HEK293T (cell line): ENCODE data around the gene MACROD1.

Experiments
- CTCF ChIA-PET: fragments of 350-600 bp; formaldehyde crosslinking; extraction: SDS; loops from one replicate; lab custom pipeline; 2021; ENCODE audit warnings: antibody characterized with exemption, inconsistent platforms; lab: Yijun Ruan, JAX
- POLR2A ChIA-PET: fragments of 350-600 bp; formaldehyde crosslinking; extraction: SDS; loops from one replicate; lab custom pipeline; 2020; ENCODE audit warnings: antibody characterized with exemption, inconsistent platforms; lab: Yijun Ruan, JAX
- DNase-seq: peaks from one replicate; pipeline ENCODE4 v3.0.0; 2012; ENCODE audit warnings: mixed read lengths; ENCODE audit errors: extremely low spot score
- ARNT ChIP-seq: fragments of 450-650 bp; IDR thresholded peaks from 2 replicates; pipeline ENCODE4 v1.6.1; 2017; ENCODE audit warnings: mild to moderate bottlenecking
- BHLHE40 ChIP-seq: fragments of 450-650 bp; IDR thresholded peaks from 2 replicates; pipeline ENCODE4 v1.6.1; 2016; ENCODE audit warnings: mild to moderate bottlenecking, moderate library complexity, borderline replicate concordance
- CTBP1 ChIP-seq: fragments of 450-650 bp; IDR thresholded peaks from 2 replicates; pipeline ENCODE4 v1.6.1; 2016; ENCODE audit warnings: borderline replicate concordance
- ELF4 ChIP-seq: fragments of 450-650 bp; IDR thresholded peaks from 2 replicates; pipeline ENCODE4 v1.6.1; 2017; ENCODE audit warnings: antibody characterized with exemption
- FOXA1 ChIP-seq: fragments of 450-650 bp; IDR thresholded peaks from 2 replicates; pipeline ENCODE4 v1.6.1; 2016; ENCODE audit warnings: mild to moderate bottlenecking
- FOXK2 ChIP-seq: fragments of 450-650 bp; IDR thresholded peaks from 2 replicates; pipeline ENCODE4 v1.6.1; 2016; ENCODE audit warnings: mild to moderate bottlenecking
- FOXM1 ChIP-seq: fragments of 450-650 bp; IDR thresholded peaks from 2 replicates; pipeline ENCODE4 v1.6.1; 2017; ENCODE audit warnings: mild to moderate bottlenecking, borderline replicate concordance
- HDGF ChIP-seq: fragments of 450-650 bp; IDR thresholded peaks from 2 replicates; pipeline ENCODE4 v1.6.1; 2017; ENCODE audit warnings: antibody characterized with exemption, borderline replicate concordance
- L3MBTL2 ChIP-seq: fragments of 450-650 bp; conservative IDR thresholded peaks from 2 replicates; pipeline ENCODE4 v1.6.1; 2016; ENCODE audit warnings: mild to moderate bottlenecking
- LEF1 ChIP-seq: fragments of 450-650 bp; IDR thresholded peaks from 2 replicates; pipeline ENCODE4 v1.6.1; 2017; ENCODE audit warnings: mild to moderate bottlenecking, borderline replicate concordance
- NFRKB ChIP-seq: fragments of 450-650 bp; IDR thresholded peaks from 2 replicates; pipeline ENCODE4 v1.6.1; 2016; ENCODE audit warnings: mild to moderate bottlenecking, moderate library complexity
- SP1 ChIP-seq: fragments of 450-650 bp; IDR thresholded peaks from 2 replicates; pipeline ENCODE4 v1.6.1; 2017
- SUZ12 ChIP-seq: fragments of 450-650 bp; IDR thresholded peaks from 2 replicates; pipeline ENCODE4 v1.6.1; 2016; ENCODE audit warnings: mild to moderate bottlenecking
- TARDBP ChIP-seq: fragments of 450-650 bp; IDR thresholded peaks from 2 replicates; pipeline ENCODE4 v1.6.1; 2016
- ZNF384 ChIP-seq: fragments of 450-650 bp; IDR thresholded peaks from 2 replicates; pipeline ENCODE4 v1.6.1; 2016
- TF ChIP-seq, protein P1 (sequence below): fragments of 450-650 bp; IDR thresholded peaks from 2 replicates; pipeline ENCODE4 v1.6.1; 2016

Gene MACROD1

DNA sequence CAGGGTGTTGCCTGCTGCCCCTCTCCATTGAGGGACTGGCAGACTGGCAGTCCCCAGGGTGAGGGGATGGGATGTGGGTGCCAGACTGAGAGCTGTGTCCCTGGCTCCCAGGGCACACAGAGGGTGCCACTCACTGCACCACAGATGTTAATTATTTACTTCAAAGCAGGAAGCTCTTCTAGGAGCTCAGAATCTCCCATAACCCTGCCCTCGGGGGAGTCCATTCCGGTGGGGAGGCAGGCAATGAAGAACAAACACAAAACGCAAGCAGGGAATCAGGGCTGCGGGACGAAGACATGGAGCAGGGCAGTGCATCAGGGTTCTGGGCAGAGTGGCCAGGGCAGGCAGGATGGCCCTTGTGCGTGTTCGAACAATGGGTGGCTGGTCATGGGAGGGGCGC lies 154.5 kb downstream of the MACROD1 start:
- CTCF ChIA-PET = no interaction called here
- POLR2A ChIA-PET = no interaction called here
- no peak for TF ChIP-seq LEF1
- no peak for TF ChIP-seq HDGF
- no peak for TF ChIP-seq NFRKB
- no peak for TF ChIP-seq TARDBP
- no peak for TF ChIP-seq CTBP1
- TF ChIP-seq FOXK2 = no peak
- no peak for TF ChIP-seq FOXA1
- no peak for TF ChIP-seq ARNT
- no peak for TF ChIP-seq ELF4
- TF ChIP-seq BHLHE40 = no peak
- TF ChIP-seq, protein P1, sequence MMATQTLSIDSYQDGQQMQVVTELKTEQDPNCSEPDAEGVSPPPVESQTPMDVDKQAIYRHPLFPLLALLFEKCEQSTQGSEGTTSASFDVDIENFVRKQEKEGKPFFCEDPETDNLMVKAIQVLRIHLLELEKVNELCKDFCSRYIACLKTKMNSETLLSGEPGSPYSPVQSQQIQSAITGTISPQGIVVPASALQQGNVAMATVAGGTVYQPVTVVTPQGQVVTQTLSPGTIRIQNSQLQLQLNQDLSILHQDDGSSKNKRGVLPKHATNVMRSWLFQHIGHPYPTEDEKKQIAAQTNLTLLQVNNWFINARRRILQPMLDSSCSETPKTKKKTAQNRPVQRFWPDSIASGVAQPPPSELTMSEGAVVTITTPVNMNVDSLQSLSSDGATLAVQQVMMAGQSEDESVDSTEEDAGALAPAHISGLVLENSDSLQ = no peak
- no peak for TF ChIP-seq ZNF384
- no peak for TF ChIP-seq SP1
- no peak for TF ChIP-seq L3MBTL2
- no peak for TF ChIP-seq SUZ12
- no peak for DNase-seq

DNA sequence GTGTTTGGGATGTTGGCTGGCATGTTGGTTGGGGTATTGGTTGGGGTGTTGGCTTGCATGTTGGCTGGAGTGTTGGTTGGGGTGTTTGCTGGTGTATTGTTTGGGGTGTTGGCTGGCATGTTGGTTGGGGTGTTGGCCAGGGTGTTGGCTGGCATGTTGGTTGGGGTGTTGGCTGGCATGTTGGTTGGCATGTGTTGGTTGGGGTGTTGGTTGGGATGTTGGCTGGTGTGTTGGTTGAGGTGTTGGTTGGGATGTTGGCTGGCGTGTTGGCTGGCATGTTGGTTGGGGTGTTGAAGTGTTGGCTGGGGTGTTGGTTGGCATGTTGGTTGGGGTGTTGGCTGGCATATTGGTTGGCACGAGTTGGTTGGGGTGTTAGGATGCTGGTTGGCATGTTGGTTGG lies 155.1 kb downstream of the MACROD1 start:
- TF ChIP-seq ZNF384 (no peak), BHLHE40 (no peak), TARDBP (no peak), NFRKB (no peak), HDGF (no peak), ELF4 (no peak), SUZ12 (no peak)
- ChIA-PET POLR2A (no interaction called here), CTCF (no interaction called here)

DNA sequence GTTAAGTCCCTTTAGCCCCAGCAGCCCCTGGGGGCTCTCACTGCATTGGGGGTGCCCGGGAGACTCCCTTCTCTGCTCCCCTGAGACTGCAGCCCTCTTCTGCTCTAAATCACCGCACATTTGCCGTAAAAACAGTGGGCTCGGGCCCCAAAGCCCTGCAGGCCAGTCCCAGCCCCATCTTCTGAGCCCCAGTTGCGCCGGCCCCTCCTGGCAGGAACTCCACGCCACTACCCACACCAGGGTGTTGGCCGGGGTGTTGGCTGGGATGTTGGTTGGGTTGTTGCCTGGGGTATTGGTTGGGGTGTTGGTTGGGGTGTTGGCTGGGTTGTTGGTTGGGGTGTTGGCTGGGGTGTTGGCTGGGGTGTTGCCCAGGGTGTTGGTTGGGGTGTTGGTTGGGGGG lies 156.2 kb downstream of the MACROD1 start:
- no peak for TF ChIP-seq L3MBTL2
- ChIA-PET CTCF (no interaction called here), POLR2A (no interaction called here)
- no peak for DNase-seq

More for the DNA sequence above, 155.1 kb downstream of the MACROD1 start:
- DNase-seq = no peak

DNA sequence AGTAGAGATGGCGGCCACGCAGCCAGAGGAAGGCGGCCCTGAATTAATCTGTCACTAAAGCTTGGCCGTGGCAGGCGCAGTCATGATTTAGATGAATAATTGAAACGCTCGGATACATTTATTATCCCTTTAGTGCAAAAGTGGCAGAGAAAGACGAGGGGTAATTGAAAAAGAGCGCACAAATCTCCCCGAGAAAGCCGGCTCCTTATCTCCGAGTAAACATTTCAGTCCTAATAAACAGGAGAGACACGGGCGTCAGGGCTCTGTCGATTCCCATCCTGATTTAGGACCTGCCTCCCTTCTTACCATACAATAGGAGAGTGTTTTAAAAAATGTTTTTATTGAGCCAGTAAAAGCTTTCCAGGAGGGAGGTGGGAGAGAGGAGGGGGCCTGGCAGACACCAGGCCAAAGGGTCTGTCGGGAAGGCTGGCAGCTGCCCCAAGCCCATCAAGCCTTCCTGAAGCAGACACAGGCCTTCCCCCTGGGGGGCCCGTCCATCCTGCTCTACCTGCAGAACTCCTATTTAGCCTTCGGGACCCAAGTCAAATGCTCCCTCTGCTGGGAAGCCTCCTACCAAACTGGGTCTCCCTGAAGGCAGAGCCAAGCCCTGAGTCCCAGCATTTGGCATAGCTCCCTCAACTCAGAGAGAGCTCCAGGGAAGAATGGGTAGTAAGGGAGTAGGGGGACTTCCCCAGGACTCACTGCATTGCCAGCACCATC lies 156.8 kb downstream of the MACROD1 start:
- TF ChIP-seq FOXK2 (no peak), ELF4 (no peak), NFRKB (no peak), CTBP1 (no peak), LEF1 (no peak), FOXM1 (no peak), HDGF (no peak), L3MBTL2 (no peak)
- TF ChIP-seq, protein P1 = no peak
- ChIA-PET CTCF (no interaction called here), POLR2A (no interaction called here)
- DNase-seq = no peak

DNA sequence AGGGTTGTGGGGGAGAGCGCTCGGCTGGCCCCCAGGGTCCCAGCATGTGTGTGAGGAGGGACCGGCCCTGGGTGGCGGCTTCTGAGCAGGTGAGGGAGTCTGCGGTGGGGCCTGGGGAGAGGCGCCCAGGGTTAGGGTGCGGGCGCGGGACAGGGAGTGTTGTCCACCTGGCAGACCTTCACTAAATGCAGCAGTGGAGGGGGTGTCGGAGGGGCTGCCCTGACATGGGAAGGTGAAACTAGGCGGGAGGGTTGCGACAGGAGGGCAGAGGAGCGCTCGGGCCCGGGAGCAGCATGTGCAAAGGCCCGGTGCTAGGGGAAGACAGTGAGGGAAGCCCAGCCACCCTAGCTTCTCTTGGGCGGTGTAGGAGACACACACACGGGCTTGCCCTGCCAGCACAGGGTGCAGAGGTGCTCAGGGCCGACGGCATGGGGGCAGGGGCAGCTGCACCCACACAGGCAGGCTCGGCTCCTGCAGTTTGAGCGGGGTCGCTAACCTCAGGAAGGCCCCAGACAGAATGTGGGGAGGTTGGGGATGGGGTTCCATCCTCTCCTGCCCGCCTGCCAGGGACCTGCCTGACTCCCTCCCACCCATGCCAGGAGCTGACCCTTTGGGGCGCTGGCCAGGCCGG lies 157.5 kb downstream of the MACROD1 start:
- no peak for DNase-seq
- POLR2A ChIA-PET = no interaction called here
- no peak for TF ChIP-seq NFRKB
- no peak for TF ChIP-seq SP1
- no peak for TF ChIP-seq ZNF384
- no peak for TF ChIP-seq L3MBTL2
- no peak for TF ChIP-seq TARDBP
- TF ChIP-seq, protein P1 = no peak
- no peak for TF ChIP-seq FOXM1
- TF ChIP-seq HDGF = no peak
- TF ChIP-seq CTBP1 = no peak
- CTCF ChIA-PET = interaction anchor here (0.6 kb wide), 1 partner anchor 141 kb away, joined by 3 read pairs; no protein-coding TSS in a partner anchor

DNA sequence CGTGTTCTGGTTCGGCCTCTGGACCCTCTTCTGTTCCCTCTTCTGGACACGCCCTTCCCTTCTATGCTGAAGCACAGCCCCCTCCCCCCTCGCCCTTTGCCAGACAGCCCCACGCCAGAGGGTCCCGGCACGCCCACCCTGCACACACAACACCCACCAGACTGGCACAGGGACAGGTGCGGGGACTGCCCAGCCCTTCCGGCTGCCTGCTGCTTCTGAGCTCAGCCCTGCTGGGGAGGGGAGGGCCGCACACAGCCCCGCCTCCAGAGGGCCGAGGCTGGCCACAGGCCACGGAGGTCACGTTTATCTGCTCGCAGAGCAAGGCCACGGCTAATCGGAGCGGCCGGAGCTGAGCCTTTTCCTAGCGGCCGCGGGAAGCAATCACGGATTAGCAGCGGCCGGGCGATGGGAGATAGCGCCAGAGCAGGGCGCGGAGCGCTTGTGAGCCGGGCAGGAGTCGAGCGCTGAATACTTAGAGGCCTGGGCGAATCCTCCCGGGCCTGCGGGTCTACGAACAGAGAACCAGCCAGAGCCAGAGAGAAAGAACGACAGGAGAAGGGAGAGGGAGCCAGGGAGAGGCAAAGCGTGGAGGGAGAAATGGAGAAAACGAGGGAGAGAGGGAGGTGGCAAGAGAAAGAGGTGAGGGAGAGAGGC lies 158.2 kb downstream of the MACROD1 start:
- CTCF ChIA-PET = interaction anchor here (0.6 to 1.0 kb wide), 3 partner anchors 9 to 144 kb away, joined by 3 read pairs; no protein-coding TSS in a partner anchor

More for the DNA sequence above, 158.2 kb downstream of the MACROD1 start:
- DNase-seq = peak; percentile 49
- TF ChIP-seq SP1 = no peak
- no peak for TF ChIP-seq ARNT
- no peak for TF ChIP-seq L3MBTL2
- no peak for TF ChIP-seq LEF1
- TF ChIP-seq, protein P1 = no peak
- TF ChIP-seq FOXA1 = no peak
- no peak for TF ChIP-seq CTBP1
- no peak for TF ChIP-seq BHLHE40
- TF ChIP-seq FOXK2 = no peak
- no peak for TF ChIP-seq FOXM1
- POLR2A ChIA-PET = no interaction called here
